Measurements from ENCODE around the gene CUTC.
"Not testable (repeated sequence)": the region's sequence is repeated elsewhere in the genome, so short reads cannot be mapped to it uniquely, and the experiment has no call there.

The CUTC gene

DNA sequence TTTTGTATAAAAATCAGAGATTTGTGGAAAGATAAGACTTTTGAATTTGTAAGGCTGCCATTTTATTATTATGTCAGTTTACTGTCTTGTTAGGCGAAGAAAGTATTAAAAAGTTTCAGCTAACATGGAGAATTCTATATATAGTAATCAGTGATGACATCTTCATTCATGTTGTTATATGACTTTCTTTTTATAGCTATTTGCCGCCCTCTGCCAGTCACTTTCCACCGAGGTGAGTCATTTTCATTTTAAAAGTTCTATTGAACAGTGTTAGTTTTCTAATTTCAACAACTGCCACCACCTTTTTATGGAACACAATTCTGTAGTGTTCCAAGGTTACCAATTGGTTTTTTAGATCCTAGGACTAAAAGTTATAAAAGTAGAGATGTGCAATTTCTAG lies 11.8 kb downstream of the CUTC start:
- DNase-seq = no peak

GRCh38 chr10:99746166-99746565 lies 14.1 kb downstream of the CUTC start:
- not testable (repeated sequence) for DNase-seq

- no peak for DNase-seq
Measured at GRCh38 chr10:99748823-99749451, 16.9 kb downstream of the CUTC start.

DNA sequence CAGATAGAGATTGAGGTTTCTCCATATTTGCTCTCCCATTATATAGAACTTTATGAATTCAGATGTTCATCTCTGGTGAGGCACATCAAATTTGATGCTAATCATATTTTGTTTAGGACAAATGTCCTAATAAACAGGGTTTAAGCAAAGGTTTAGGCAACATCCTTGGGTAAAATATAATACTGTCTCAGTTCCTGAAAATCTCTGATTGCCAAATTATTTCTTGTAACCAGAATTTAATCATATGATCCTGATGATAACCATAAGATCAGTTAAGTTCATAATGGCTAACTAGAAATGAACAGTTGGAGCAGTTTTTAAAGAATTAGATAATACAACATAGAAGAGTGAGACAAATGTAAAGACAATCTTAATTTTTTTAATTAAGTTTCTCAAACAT lies 18.6 kb downstream of the CUTC start:
- DNase-seq = no peak

DNA sequence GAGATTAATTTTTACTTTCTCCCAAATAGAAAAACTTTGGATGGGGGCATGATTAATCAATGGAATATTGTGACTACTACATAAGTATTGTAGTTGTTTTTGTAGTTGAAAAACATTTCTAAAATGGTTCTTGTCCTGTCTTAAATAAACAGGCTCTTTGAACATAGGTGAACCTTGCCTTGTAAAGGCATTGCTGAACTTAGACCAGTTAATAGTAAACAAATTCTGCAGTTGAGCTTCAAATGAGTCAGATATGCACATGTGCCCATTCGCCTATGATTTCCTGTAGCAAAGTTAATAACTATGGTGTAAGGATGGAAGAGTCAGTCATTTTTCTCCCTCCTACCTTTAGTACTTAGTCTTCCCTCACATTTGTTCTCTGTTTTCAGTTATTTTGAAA lies 22.6 kb downstream of the CUTC start:
- no peak for DNase-seq

GRCh38 chr10:99756159-99756558 lies 24.1 kb downstream of the CUTC start:
- DNase-seq = no peak

DNA sequence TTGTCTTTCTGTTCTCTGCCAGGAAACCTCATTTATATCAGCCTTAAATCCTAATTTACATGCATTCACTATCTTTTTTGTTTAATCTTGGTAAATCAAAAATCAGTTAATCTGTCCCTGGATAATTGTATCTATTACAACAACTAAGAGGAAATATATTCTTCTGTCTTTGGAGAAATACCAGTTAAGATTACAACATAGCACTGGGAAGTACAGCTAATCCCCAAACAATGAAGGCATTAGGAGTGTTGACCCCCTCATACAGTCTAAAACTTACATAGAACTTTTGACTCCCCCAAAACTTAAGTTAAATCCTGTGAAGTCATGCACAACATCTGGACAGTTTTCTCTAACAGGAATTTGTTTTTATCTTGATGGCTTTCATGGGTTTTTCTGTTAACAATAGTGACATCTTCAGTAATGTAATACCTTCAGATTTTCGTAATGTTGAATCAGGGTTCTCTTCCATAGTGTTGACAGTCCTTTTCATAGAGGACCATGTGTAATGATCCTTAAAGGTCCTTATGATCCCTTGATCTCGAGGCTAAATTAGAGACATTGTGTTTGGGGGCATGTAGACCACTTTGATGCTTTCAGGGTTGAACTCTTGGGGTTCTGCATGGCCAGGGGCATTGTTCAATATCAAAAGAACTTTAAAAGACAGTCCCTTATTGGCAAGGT lies 26.3 kb downstream of the CUTC start:
- no peak for DNase-seq

DNA sequence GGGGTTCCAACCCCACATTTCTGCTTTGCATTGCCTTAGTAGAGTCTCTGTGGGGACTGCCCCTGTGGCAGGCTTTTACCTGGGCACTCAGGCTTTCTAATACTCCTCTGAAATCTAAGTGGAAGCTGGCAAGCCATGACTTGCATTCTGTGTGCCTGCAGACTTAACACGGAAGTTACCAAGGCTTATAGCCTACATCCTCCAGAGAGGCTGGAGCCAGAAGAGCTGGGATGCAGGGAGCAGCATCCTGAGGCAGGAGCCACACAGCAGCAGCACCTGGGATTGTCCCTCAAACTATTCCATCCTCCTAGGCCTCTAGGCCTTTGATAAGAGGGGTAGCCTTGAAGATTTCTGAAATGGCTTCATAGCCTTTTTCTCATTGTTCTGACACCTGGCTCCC lies 28.3 kb downstream of the CUTC start:
- DNase-seq = no peak

DNA sequence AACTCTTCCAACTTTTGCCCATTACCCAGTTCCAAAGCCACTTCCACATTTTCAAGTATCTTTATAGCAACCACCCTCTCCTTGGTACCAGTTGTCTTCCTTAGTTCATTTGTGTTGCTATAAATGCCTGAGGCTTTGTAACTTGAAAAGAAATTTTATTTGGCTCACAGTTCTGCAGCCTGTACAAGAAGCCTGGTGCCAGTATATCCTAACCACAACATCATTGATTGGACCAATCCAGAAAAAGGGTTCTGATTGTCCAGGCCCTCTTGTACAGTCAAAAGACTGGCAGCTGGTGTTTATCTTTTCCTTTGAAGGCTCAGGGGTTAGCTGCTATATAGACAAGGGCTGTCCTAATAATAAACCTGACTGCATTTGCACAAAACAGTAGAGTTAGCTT lies 29.3 kb downstream of the CUTC start:
- no peak for DNase-seq

GRCh38 chr10:99765672-99766301 lies 33.8 kb downstream of the CUTC start:
- no peak for DNase-seq

DNA sequence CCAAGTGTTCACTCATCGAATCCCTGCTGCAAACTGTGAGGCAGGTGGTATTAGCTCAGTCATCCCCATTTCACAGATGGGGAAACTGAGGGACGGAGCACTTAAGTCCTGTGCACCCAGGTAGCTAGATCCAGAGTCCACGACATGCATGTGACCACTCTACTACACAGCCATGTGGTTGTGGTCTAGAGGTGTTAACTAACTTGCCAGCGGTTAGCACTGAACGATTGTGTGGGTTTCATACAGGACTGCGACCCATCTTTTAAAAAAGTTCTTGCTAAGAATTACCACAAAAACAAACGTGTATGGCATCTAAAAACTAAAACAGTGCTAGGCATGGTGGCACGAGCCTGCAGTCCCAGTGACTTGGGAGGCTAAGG lies 34.3 kb downstream of the CUTC start:
- DNase-seq = no peak

DNA sequence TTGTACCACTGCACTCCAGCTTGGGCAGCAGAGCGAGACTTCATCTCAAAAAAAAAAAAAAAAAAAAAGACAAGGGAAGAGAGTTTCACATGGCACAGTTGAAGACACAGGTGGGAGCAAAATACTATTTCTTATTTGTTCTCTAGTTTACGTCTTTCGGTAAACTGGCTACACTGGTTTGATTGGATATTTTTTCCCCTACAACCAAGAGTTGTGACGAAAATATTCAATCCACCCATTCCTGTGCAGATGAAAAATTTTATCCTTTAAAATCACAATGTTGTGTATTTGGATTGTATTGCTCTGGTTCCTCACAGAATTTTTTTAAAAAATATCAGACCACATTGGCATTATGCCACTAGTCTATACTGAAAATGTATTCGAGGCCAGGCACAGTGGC lies 35.9 kb downstream of the CUTC start:
- DNase-seq = no peak

GRCh38 chr10:99768556-99768955 lies 36.5 kb downstream of the CUTC start:
- no peak for DNase-seq

GRCh38 chr10:99769706-99770105 lies 37.7 kb downstream of the CUTC start:
- no peak for DNase-seq

GRCh38 chr10:99770408-99771045 lies 38.5 kb downstream of the CUTC start:
- DNase-seq = no peak

DNA sequence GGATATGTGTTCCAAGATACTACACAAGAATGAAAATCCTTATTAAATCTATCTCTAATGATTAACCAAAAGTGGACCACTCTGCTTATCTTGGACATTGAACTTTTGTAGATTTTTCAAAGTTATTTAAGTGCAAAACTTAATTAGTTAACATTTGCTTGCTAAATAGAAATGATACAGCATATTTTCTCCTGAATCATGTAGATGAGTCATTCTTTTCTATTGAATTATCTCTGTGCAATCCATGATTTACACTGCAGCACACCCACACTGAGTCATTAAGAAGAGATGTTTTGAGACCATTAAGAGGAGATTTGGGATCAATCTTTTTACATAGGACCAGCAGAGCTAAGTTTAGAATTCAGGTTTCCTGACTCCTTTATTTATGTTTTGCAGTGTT lies 43.8 kb downstream of the CUTC start:
- DNase-seq = no peak

DNA sequence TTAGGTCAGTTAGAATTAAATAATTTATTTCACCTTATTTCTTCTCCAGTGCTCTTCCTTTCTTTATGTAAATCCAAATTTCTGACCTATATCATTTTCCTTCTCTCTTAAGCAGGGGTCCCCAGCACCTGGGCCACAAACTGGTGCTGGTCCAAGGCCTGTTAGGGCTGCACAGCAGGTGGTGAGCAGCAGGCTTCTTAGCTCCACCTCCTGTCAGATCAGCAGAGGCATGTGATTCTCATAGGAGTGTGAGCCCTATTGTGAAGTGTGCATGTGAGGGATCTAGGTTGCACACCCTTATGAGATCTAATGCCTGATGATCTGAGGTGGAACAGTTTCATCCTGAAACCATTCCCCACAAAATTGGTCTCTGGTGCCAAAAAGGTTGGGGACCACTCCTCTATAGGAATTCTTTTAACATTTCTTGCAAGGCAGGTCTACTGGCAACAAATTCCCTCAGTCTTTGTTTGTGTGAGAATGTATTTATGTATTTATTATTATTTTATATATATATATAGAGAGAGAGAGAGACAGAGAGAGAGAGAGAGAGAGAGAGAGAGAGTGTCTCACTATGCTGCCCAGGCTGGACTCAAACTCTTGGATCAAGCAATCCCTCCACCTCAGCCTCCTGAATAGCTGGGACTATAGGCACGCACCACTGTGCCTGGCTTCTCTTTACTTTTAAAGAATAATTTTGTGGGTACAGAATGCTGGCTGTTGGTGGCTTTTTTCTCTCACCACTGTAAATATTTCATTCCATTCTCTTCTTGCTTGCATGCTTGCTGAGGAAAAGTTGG lies 46.1 kb downstream of the CUTC start:
- no peak for DNase-seq

DNA sequence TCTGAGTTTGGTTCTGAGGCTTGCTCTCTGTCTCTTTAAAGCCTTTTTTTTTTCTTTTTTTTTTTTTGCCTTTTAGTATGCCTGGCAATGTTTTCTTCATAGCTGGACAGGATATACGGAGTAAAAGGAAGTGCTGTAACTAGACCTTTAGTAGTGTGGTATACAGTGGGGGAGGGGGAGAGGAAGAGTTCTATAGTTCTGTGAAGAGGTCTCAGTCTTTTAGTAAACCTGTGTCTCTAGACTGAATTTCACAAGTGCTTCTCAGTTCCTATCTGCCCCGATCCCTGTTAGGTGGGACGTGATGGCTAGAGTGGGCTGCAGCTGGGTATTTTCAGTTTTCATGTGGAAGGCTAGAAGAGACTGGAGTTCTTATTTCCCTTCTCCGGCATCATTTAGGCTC lies 47.3 kb downstream of the CUTC start:
- DNase-seq = no peak

- no peak for DNase-seq
Measured at GRCh38 chr10:99781734-99782429, 49.8 kb downstream of the CUTC start.

- DNase-seq = no peak
Measured at GRCh38 chr10:99782447-99783286, 50.6 kb downstream of the CUTC start, which contains the start of gene ABCC2. ABCC2 (plus strand) TSS chr10:99782640; CDS start chr10:99782845, 205 bp downstream.

- no peak for DNase-seq
Measured at GRCh38 chr10:99784016-99784726, 52.1 kb downstream of the CUTC start.

Measured in CD4-positive, alpha-beta T cell treated with Interleukin-6 for 4 hours (primary cell).